Astrocyte of the cerebellum (primary cell): ENCODE data around the gene CAMKK2.
A peak's percentile ranks its signal among the peaks of the same experiment; 100 is the strongest.
"Not testable (repeated sequence)": the region's sequence is repeated elsewhere in the genome, so short reads cannot be mapped to it uniquely, and the experiment has no call there.

Source experiments
- DNase-seq: peaks from one replicate; pipeline ENCODE4 v3.0.0-alpha.2; 2011; ENCODE audit warnings: low read depth
- H3K4me3 ChIP-seq: 2 replicates; pipeline ENCODE4 v1.5.1; 2011; ENCODE audit warnings: mild to moderate bottlenecking, low read depth, low read length, moderate library complexity
- in situ Hi-C: cut with HindIII; loops from 2 replicates; pipeline ENCODE4 v1.10.0; 2017; ENCODE audit warnings: low sequenced_read_pairs
- TF ChIP-seq, protein P1 (sequence below): IDR thresholded peaks from 2 replicates; pipeline ENCODE4 v1.5.1; 2012; ENCODE audit warnings: low read length, low read depth, moderate library complexity, mild to moderate bottlenecking; ENCODE audit errors: missing control alignments

Gene CAMKK2

DNA sequence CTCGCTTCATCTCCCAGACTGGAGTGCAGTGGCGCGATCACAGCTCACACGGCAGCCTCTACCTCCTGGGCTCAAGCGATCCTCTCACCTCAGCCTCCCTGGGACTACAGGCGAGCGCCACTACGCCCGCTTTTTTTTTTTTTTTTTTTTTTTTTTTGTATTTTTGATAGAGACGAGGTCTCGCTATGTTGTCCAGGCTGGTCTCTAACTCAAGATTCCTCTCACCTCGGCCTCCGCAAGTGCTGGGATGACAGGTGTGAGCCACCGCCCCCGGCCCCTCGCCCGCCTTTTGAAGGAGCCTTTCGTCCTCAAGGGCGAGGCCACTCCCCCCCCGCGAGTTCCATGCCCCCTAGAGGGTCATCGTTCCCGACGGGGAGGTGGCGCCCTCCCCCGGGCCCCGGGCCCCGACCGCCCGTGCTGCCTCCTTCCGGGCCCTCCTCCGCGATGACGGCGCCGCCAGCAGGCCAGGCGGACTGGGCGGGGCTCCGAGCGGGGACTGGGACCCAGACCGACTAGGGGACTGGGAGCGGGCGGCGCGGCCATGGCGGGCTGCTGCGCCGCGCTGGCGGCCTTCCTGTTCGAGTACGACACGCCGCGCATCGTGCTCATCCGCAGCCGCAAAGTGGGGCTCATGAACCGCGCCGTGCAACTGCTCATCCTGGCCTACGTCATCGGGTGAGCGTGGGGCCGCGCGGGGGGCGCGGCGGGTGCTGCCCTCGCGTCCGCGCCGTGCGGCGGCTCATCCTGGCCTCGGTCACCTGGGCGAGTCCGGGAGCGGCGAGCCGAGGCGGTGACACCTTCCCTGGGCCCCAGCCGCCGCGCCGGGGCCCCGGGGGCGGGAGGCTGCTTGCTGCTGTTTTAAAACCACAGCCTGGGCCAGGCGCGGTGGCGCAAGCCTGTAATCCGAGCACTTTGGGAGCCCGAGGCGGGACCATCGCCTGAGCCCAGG is 86.6 kb downstream of the CAMKK2 start, which contains the start of gene P2RX4:
Gene P2RX4, plus strand, starts transcription at position 506 of the 949 bp plus-strand sequence. Its CDS starts 36 bp downstream, at position 542.
- in situ Hi-C loops = no loop called here
- TF ChIP-seq, protein P1, sequence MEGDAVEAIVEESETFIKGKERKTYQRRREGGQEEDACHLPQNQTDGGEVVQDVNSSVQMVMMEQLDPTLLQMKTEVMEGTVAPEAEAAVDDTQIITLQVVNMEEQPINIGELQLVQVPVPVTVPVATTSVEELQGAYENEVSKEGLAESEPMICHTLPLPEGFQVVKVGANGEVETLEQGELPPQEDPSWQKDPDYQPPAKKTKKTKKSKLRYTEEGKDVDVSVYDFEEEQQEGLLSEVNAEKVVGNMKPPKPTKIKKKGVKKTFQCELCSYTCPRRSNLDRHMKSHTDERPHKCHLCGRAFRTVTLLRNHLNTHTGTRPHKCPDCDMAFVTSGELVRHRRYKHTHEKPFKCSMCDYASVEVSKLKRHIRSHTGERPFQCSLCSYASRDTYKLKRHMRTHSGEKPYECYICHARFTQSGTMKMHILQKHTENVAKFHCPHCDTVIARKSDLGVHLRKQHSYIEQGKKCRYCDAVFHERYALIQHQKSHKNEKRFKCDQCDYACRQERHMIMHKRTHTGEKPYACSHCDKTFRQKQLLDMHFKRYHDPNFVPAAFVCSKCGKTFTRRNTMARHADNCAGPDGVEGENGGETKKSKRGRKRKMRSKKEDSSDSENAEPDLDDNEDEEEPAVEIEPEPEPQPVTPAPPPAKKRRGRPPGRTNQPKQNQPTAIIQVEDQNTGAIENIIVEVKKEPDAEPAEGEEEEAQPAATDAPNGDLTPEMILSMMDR = peak; percentile 11
- no peak for DNase-seq
- H3K4me3 ChIP-seq = peak within 1 kb of the TSS; percentile 59

GRCh38 chr12:121209221-121209620 is 87.3 kb downstream of the CAMKK2 start:
- no peak overlapping the region for H3K4me3 ChIP-seq
- TF ChIP-seq, protein P1 = no peak
- in situ Hi-C loops = no loop called here
- DNase-seq = no peak

GRCh38 chr12:121208571-121208970 is 87.9 kb downstream of the CAMKK2 start:
- H3K4me3 ChIP-seq, in situ Hi-C loops, DNase-seq: not testable (repeated sequence)

GRCh38 chr12:121205491-121205890 is 91.0 kb downstream of the CAMKK2 start:
- no peak overlapping the region for H3K4me3 ChIP-seq
- no peak for DNase-seq
- in situ Hi-C loops = no loop called here
- TF ChIP-seq, protein P1 = no peak

DNA sequence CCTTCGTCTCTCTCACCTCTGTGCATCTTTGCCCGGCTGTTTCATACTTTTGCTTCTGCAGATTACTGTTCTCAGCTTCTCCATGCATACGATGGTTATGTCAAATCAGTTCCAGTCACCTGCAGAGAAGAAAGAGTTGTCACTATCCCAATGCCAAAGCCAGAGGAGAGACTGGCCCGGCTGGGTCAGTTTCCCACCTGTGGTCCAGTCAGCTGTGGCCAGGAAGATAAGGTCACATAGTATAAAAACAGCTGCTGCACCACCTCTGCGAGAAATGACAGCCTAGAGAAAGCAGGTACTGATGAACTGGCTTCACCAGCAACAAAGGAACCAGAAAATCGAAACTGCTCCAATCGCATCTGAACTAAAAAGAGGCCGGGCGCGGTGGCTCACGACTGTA is 93.0 kb downstream of the CAMKK2 start:
- DNase-seq = no peak
- in situ Hi-C loops = no loop called here
- TF ChIP-seq, protein P1 = no peak
- H3K4me3 ChIP-seq = no peak overlapping the region

DNA sequence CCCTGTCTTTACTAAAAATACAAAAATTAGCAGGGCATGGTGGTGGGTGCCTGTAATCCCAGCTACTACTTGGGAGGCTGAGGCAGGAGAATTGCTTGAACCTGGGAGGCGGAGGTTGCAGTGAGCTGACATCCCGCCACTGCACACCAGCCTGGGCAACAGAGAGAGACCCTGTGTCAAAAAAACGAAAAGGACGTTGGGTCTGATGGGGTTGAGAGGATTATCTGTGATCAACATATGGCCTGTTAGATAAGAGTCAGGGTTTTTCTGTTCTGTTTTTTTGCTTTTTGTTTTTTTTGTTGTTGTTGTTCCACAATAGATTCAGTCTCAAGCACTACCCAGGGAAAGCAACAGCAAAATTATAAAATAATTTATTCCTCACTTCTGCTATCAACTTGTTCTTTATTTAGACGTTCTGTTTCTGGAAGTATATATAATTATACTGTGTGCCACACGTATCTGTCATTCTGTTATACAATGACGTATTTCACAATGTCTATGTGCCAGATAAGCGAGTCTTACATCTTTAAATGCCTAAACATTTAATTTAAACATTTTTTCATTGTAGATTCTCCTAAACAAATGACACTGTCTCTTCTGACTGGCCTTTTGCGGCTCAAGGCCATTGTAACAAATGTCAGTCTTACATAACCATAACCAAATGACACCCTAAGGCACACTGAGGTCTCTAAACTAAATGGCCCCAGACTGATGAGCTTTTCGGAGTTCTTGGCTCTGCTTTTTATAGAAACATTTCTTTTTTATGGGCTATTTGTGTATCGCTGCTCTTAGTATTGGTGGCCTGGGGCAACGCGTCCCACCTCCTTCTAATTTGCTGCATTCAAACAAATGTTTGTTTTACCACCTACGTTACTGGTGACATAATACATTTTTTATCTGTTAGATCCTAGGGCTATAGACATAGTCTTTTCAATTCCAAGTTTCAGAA is 93.8 kb downstream of the CAMKK2 start:
- in situ Hi-C loops = no loop called here
- DNase-seq = no peak
- H3K4me3 ChIP-seq = no peak overlapping the region
- TF ChIP-seq, protein P1 = no peak

DNA sequence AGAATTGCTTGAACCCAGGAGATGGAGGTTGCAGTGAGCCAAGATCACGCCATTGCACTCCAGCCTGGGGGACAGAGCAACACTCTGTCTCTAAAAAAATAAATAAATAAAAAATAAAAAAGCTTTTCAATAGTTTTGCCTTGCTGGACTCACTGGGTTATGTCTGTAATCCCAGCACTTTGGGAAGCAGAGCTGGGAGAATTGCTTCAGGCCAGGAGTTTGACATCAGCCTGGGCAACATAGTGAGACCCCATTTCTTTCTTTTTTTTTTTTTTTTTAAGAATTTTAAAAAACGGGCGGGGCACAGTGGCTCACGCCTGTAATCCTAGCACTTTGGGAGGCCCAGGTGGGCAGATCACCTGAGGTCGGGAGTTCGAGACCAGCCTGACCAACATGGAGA is 95.4 kb downstream of the CAMKK2 start:
- DNase-seq, in situ Hi-C loops: not testable (repeated sequence)

More for the DNA sequence above, 95.4 kb downstream of the CAMKK2 start:
- H3K4me3 ChIP-seq = not testable (repeated sequence)
